HCT116 (cell line): ENCODE measurements around the gene LAMP5.

Experiments used
- ELF1 ChIP-seq: IDR thresholded peaks from 2 replicates; pipeline ENCODE4 v1.6.1; 2012; ENCODE audit warnings: low read depth, borderline replicate concordance
- EZH2 ChIP-seq: fragments of 200-600 bp; sonication (generic); IDR thresholded peaks from 2 replicates; pipeline ENCODE4 v1.6.1; 2017; ENCODE audit warnings: antibody characterized with exemption, mixed run types
- EZH2phosphoT487 ChIP-seq: fragments of 200-600 bp; IDR thresholded peaks from 2 replicates; pipeline ENCODE4 v1.6.1; 2018; ENCODE audit warnings: antibody characterized with exemption, borderline replicate concordance
- TF ChIP-seq, protein P1 (sequence below), 3 experiments: fragments of 200-600 bp in 1 of 3; sonication (generic) in 1 of 3; IDR thresholded peaks in 2 of 3; conservative IDR thresholded peaks in 1 of 3; 2 replicates each; pipeline ENCODE4 v1.5.1; 2012 to 2017; ENCODE audit warnings: low read depth in 2 of 3, low read length in 2 of 3, antibody characterized with exemption in 1 of 3, borderline replicate concordance in 1 of 3, control low read depth in 1 of 3, mild to moderate bottlenecking in 1 of 3, mixed read lengths in 1 of 3, mixed run types in 1 of 3, moderate library complexity in 1 of 3; ENCODE audit not compliant: insufficient read depth in 1 of 3
- TF ChIP-seq, protein P2 (sequence below): IDR thresholded peaks from 2 replicates; pipeline ENCODE4 v1.6.1; 2012
- TF ChIP-seq, protein P3 (sequence below): IDR thresholded peaks from 2 replicates; pipeline ENCODE4 v1.6.1; 2011; ENCODE audit warnings: mild to moderate bottlenecking, low read length, moderate library complexity; ENCODE audit not compliant: insufficient replicate concordance; ENCODE audit errors: extremely low read depth

DNA sequence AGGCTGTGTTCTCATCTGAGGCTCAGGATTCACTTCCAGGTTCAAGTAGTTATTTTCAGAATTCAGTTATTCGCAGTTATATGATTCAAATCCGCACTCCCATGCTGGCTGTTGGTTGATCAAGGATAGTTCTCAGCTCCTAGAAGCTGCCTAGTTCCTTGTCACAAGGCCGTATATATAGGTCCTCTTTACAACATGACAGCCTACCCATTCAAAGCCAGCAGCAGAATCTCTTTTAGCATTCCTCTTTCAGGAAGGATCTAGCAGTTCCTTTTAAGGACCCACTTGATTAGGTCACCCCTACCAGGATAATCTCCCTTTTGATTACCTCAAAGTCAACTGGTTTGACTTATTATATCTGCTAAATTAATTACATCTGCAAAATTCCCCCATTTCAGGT, 23.8 kb upstream of the LAMP5 start:
- TF ChIP-seq EZH2 (no peak), ELF1 (no peak), EZH2phosphoT487 (no peak)
- TF ChIP-seq, protein P1, sequence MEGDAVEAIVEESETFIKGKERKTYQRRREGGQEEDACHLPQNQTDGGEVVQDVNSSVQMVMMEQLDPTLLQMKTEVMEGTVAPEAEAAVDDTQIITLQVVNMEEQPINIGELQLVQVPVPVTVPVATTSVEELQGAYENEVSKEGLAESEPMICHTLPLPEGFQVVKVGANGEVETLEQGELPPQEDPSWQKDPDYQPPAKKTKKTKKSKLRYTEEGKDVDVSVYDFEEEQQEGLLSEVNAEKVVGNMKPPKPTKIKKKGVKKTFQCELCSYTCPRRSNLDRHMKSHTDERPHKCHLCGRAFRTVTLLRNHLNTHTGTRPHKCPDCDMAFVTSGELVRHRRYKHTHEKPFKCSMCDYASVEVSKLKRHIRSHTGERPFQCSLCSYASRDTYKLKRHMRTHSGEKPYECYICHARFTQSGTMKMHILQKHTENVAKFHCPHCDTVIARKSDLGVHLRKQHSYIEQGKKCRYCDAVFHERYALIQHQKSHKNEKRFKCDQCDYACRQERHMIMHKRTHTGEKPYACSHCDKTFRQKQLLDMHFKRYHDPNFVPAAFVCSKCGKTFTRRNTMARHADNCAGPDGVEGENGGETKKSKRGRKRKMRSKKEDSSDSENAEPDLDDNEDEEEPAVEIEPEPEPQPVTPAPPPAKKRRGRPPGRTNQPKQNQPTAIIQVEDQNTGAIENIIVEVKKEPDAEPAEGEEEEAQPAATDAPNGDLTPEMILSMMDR (IDR thresholded peaks at IDR 0.05 in 2 of 3, conservative IDR thresholded peaks at IDR 0.05 in 1 of 3; ENCODE audit: borderline replicate concordance in 1 of 3, insufficient read depth in 1 of 3, low read depth in 2 of 3, low read length in 2 of 3), result no peak
- TF ChIP-seq, protein P2, sequence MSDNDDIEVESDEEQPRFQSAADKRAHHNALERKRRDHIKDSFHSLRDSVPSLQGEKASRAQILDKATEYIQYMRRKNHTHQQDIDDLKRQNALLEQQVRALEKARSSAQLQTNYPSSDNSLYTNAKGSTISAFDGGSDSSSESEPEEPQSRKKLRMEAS, result no peak
- TF ChIP-seq, protein P3, sequence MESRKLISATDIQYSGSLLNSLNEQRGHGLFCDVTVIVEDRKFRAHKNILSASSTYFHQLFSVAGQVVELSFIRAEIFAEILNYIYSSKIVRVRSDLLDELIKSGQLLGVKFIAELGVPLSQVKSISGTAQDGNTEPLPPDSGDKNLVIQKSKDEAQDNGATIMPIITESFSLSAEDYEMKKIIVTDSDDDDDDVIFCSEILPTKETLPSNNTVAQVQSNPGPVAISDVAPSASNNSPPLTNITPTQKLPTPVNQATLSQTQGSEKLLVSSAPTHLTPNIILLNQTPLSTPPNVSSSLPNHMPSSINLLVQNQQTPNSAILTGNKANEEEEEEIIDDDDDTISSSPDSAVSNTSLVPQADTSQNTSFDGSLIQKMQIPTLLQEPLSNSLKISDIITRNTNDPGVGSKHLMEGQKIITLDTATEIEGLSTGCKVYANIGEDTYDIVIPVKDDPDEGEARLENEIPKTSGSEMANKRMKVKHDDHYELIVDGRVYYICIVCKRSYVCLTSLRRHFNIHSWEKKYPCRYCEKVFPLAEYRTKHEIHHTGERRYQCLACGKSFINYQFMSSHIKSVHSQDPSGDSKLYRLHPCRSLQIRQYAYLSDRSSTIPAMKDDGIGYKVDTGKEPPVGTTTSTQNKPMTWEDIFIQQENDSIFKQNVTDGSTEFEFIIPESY, result no peak
